GM13976 (cell line): Measurements from ENCODE around the gene MTMR11.
A peak's percentile ranks its signal among the peaks of the same experiment; 100 is the strongest.

Source experiments
- DNase-seq: peaks from one replicate; pipeline ENCODE4 v3.0.0; 2012; ENCODE audit warnings: low spot score
- in situ Hi-C: fragments of 300-500 bp; cut with MboI; formaldehyde crosslinking; loops from one replicate; pipeline ENCODE4 v1.12.0; 2022; ENCODE audit warnings: low sequenced_read_pairs, mixed read lengths, inconsistent platforms; ENCODE audit not compliant: unreplicated experiment
- TF ChIP-seq, protein P1 (sequence below): IDR thresholded peaks from 2 replicates; pipeline ENCODE4 v1.5.1; 2012; ENCODE audit warnings: borderline replicate concordance, mild to moderate bottlenecking; ENCODE audit not compliant: insufficient read depth; ENCODE audit errors: extremely low read depth, missing control alignments, control extremely low read depth

MTMR11 gene

GRCh38 chr1:149923626-149924025 lies 13.1 kb downstream of the MTMR11 start:
- TF ChIP-seq, protein P1, sequence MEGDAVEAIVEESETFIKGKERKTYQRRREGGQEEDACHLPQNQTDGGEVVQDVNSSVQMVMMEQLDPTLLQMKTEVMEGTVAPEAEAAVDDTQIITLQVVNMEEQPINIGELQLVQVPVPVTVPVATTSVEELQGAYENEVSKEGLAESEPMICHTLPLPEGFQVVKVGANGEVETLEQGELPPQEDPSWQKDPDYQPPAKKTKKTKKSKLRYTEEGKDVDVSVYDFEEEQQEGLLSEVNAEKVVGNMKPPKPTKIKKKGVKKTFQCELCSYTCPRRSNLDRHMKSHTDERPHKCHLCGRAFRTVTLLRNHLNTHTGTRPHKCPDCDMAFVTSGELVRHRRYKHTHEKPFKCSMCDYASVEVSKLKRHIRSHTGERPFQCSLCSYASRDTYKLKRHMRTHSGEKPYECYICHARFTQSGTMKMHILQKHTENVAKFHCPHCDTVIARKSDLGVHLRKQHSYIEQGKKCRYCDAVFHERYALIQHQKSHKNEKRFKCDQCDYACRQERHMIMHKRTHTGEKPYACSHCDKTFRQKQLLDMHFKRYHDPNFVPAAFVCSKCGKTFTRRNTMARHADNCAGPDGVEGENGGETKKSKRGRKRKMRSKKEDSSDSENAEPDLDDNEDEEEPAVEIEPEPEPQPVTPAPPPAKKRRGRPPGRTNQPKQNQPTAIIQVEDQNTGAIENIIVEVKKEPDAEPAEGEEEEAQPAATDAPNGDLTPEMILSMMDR = no peak
- no peak for DNase-seq
- in situ Hi-C loops = no loop called here

DNA sequence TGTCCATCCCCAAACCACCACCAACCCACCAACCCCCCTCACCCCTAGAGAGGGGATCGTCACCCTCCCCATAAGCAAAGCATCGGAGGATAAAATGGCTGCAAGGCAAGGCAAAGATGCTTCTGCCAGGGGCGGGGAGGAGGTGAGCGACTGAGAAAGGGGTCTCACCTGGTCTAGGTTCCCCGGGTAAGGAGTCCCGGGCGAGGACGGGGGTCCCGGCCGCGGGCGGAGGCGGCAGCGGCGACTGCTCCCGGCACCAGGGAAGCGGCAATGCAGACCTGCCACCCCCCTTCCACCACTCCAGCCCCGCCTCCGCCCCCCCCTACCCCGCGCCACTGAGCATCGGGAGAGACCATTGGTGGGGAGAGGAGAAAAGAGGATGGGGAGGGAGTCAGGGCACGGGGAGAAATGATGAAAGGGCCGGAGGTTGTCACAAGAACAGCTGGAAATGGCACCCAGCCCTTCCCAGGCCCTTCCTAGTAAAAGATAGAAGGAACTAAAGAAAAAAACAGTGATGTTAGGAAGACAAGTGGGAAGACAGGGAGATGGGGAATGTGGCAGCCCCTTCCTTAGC lies 19.0 kb downstream of the MTMR11 start, which contains the start of gene SV2A:
SV2A (minus strand) TSS at position 274 of the 574 bp plus-strand sequence. CDS start 4,004 bp downstream, outside the sequence.
- in situ Hi-C loops = no loop called here
- peak; percentile 63 for DNase-seq
- TF ChIP-seq, protein P1 = no peak

DNA sequence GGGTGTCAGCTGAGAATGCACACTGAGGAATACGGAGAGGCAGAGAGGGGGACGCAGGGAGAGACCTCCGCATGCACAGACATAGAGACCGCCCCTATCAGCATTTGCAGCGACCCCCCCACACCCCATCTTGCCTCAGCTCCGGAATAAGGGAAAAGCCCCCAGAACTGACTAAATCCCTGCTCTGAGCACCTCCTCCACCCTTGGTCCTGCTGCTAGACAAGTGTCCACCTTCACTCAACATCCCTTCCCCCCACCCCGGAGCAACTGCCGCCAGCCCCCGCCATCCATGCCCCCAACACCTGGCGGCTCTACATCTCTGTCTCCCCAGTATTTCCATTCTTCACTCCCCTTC lies 19.8 kb downstream of the MTMR11 start:
- DNase-seq = no peak
- in situ Hi-C loops = no loop called here
- TF ChIP-seq, protein P1 = no peak

DNA sequence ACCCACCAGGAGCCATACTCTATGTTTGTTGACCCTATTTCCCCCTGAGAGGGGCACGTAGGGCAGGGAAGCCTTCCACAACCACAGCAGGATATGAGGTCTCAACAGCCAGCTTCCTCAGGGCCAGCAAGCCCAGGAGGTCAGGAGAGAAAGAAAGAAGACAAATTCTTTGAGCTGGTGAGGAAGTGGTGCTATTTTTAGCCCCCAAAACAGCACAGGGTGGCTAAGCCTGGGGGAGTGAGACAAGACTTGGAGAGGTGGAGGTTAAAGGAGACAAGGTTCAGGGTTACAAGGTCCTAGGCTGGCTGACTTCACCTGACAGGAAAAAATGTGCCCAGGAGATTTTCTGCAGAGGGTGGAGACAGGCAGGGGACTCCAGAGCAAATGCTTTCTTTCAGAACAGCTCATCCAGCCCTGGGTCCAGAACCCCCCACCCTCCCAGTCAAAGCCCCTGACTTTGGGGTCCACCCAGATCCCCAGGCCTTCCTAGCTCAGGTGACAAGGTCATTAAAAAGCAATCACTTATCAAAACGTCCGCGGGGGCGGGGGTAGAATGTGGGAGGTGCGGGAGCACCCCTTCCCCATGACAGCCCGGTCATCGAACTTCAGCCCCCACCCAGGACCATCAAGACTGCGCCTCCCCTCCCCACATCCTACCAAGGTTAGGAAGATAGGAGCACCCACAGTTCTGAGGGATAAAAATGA lies 20.3 kb downstream of the MTMR11 start:
- in situ Hi-C loops = no loop called here
- TF ChIP-seq, protein P1 = no peak
- no peak for DNase-seq

GRCh38 chr1:149915429-149916192 lies 21.1 kb downstream of the MTMR11 start:
- TF ChIP-seq, protein P1 = no peak
- in situ Hi-C loops = no loop called here
- no peak for DNase-seq

DNA sequence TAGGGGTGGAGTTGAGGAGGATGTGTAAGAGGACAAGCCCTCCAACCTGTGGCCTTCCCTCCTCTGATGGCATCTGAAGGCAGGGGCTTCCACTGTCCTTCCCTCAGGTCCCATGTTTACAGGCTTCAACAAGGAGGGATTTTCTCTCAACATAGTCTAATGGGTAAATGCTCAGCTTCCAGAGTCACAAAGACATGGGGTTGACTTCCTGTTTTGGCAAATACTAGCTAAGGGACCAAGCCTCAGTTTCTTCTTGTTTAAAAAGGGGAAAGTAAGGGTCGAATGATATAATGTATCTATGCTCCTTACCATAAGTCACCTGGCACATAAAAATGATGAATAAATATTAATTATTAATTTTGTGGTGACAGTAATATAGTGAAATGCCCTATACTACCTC lies 22.1 kb downstream of the MTMR11 start:
- DNase-seq = no peak
- TF ChIP-seq, protein P1 = no peak
- in situ Hi-C loops = no loop called here
